Fibroblast of lung (primary cell): ENCODE data around the gene SRP72.

Experiments used
- EZH2 ChIP-seq: IDR thresholded peaks from 2 replicates; pipeline ENCODE4 v1.5.1; 2012; ENCODE audit warnings: low read length, control low read depth, mild to moderate bottlenecking; ENCODE audit errors: missing control alignments
- TF ChIP-seq, protein P1 (sequence below), 2 donors: IDR thresholded peaks in 1 of 2; conservative IDR thresholded peaks in 1 of 2; 1 replicate in 1 of 2; 2 replicates in 1 of 2; pipeline ENCODE4 v1.5.1; 2011 to 2012; ENCODE audit warnings: low read length in 2 of 2, control low read depth in 1 of 2, inconsistent platforms in 1 of 2, low read depth in 1 of 2, mild to moderate bottlenecking in 1 of 2

DNA sequence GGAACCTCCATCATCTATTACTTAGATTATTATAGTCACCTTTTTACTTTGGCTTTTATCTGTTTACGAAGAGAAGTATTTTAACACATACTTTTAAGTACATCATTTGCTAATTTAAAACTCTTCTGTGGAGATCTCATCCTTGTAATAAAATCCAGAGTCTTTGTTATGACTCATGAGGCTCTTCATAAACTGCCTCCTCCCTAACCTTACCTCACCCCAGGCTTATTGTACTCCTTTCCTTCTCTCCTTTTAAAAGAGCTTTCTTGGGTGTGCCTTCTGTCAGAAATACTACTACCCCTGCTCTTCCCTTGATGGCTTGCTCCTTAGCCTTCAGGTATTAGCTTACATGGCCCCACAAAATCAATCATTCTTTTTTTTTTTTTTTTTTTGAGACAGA is 44.7 kb downstream of the SRP72 start:
- TF ChIP-seq, protein P1, sequence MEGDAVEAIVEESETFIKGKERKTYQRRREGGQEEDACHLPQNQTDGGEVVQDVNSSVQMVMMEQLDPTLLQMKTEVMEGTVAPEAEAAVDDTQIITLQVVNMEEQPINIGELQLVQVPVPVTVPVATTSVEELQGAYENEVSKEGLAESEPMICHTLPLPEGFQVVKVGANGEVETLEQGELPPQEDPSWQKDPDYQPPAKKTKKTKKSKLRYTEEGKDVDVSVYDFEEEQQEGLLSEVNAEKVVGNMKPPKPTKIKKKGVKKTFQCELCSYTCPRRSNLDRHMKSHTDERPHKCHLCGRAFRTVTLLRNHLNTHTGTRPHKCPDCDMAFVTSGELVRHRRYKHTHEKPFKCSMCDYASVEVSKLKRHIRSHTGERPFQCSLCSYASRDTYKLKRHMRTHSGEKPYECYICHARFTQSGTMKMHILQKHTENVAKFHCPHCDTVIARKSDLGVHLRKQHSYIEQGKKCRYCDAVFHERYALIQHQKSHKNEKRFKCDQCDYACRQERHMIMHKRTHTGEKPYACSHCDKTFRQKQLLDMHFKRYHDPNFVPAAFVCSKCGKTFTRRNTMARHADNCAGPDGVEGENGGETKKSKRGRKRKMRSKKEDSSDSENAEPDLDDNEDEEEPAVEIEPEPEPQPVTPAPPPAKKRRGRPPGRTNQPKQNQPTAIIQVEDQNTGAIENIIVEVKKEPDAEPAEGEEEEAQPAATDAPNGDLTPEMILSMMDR (conservative IDR thresholded peaks at IDR 0.05 in 1 of 2, IDR thresholded peaks at IDR 0.05 in 1 of 2; ENCODE audit: low read depth in 1 of 2, low read length in 2 of 2): no peak
- TF ChIP-seq EZH2: no peak
